DND-41 (cell line): ENCODE data around the gene GRB2.

Experiments used
- ATAC-seq: fragments of 200-7000 bp; cut with Tn5 transposase; 3 replicates; pipeline ENCODE4 v1.9.1; 2021; ENCODE audit warnings: low read depth; ENCODE audit not compliant: insufficient read depth
- DNase-seq: peaks from one replicate; pipeline ENCODE4 v3.0.0-alpha.2; 2020
- H2AFZ ChIP-seq: 2 replicates; pipeline ENCODE4 v1.6.0; 2012; ENCODE audit warnings: low read depth, low read length
- H3K27ac ChIP-seq: 2 replicates; pipeline ENCODE4 v1.5.1; 2012; ENCODE audit warnings: low read length, inconsistent platforms
- H3K27me3 ChIP-seq: fragments of 200-600 bp; sonication (generic); 2 replicates; pipeline ENCODE4 v1.6.0; 2012; ENCODE audit warnings: low read length, mild to moderate bottlenecking, inconsistent platforms; ENCODE audit not compliant: insufficient read depth, poor library complexity
- H3K36me3 ChIP-seq: 2 replicates; pipeline ENCODE4 v1.5.1; 2012; ENCODE audit warnings: low read length, inconsistent platforms; ENCODE audit not compliant: insufficient read depth
- H3K4me1 ChIP-seq: 2 replicates; pipeline ENCODE4 v1.5.1; 2012; ENCODE audit warnings: mild to moderate bottlenecking, low read length; ENCODE audit not compliant: insufficient read depth
- H3K4me2 ChIP-seq: 2 replicates; pipeline ENCODE4 v1.6.0; 2012; ENCODE audit warnings: mild to moderate bottlenecking, moderate library complexity, low read length, inconsistent platforms; ENCODE audit not compliant: insufficient read depth
- H3K4me3 ChIP-seq, 2 experiments: fragments of 200-600 bp in 1 of 2; shearing (Covaris generic) in 1 of 2; 2 replicates each; pipeline ENCODE4 v1.5.1; 2012 to 2016; ENCODE audit warnings: inconsistent platforms in 2 of 2, low read length in 2 of 2, mild to moderate bottlenecking in 2 of 2, low read depth in 1 of 2, moderate library complexity in 1 of 2
- H3K79me2 ChIP-seq: 2 replicates; pipeline ENCODE4 v1.6.0; 2012; ENCODE audit warnings: low read length, inconsistent platforms; ENCODE audit not compliant: insufficient read depth
- H3K9ac ChIP-seq: 2 replicates; pipeline ENCODE4 v1.6.0; 2012; ENCODE audit warnings: low read depth, mild to moderate bottlenecking, inconsistent platforms, low read length, moderate library complexity
- H3K9me3 ChIP-seq: 2 replicates; pipeline ENCODE4 v1.5.1; 2012; ENCODE audit warnings: low read length, moderate library complexity, mild to moderate bottlenecking, inconsistent platforms; ENCODE audit not compliant: insufficient read depth, severe bottlenecking
- H4K20me1 ChIP-seq: 2 replicates; pipeline ENCODE4 v1.6.0; 2012; ENCODE audit warnings: low read length; ENCODE audit not compliant: insufficient read depth
- CTCF ChIP-seq: IDR thresholded peaks from 2 replicates; pipeline ENCODE4 v1.5.1; 2012; ENCODE audit warnings: borderline replicate concordance, low read length, moderate library complexity, mild to moderate bottlenecking; ENCODE audit not compliant: poor library complexity, severe bottlenecking; ENCODE audit errors: extremely low read depth
- EZH2 ChIP-seq: IDR thresholded peaks from 3 replicates; pipeline ENCODE4 v1.6.1; 2012; ENCODE audit warnings: borderline replicate concordance, low read depth, mild to moderate bottlenecking, moderate library complexity, low read length, inconsistent platforms; ENCODE audit not compliant: severe bottlenecking

Gene GRB2

GRCh38 chr17:75307957-75308731 is 97.3 kb downstream of the GRB2 start:
- Histone ChIP-seq H3K4me1 (no peaks in the 10 kb centered on the region), H3K4me2 (no peak overlapping the region), H3K79me2 (no peaks in the 10 kb centered on the region), H3K9ac (no peak overlapping the region), H2AFZ (no peak overlapping the region), H3K36me3 (no peaks in the 10 kb centered on the region), H3K4me3 (no peak overlapping the region), H3K9me3 (no peaks in the 10 kb centered on the region), H4K20me1 (no peaks in the 10 kb centered on the region), H3K27ac (no peak overlapping the region), H3K27me3 (no peaks in the 10 kb centered on the region)
- TF ChIP-seq CTCF (no peak), EZH2 (no peak)
- DNase-seq, result no peak
- ATAC-seq, result 0 out of 3 replicates have a peak, but pooled peaks have one; percentile 7

- DNase-seq (no peak), ATAC-seq (no peak)
- H4K20me1 ChIP-seq, result no peaks in the 10 kb centered on the region
- no peaks in the 10 kb centered on the region for H3K4me1 ChIP-seq
- H3K9ac ChIP-seq, result no peak overlapping the region
- H3K9me3 ChIP-seq, result no peaks in the 10 kb centered on the region
- H2AFZ ChIP-seq, result no peak overlapping the region
- no peak overlapping the region for H3K4me3 ChIP-seq
- no peaks in the 10 kb centered on the region for H3K79me2 ChIP-seq
- H3K4me2 ChIP-seq, result no peak overlapping the region
- H3K27me3 ChIP-seq, result no peaks in the 10 kb centered on the region
- H3K27ac ChIP-seq, result no peak overlapping the region
- H3K36me3 ChIP-seq, result no peaks in the 10 kb centered on the region
- TF ChIP-seq EZH2 (no peak), CTCF (no peak)
Observed at GRCh38 chr17:75301502-75302206, 103.8 kb downstream of the GRB2 start.

GRCh38 chr17:75301049-75301448 is 104.4 kb downstream of the GRB2 start:
- Histone ChIP-seq H3K4me1 (no peaks in the 10 kb centered on the region), H3K79me2 (no peaks in the 10 kb centered on the region), H3K36me3 (no peaks in the 10 kb centered on the region), H4K20me1 (no peaks in the 10 kb centered on the region), H3K4me3 (no peak overlapping the region), H3K27me3 (no peaks in the 10 kb centered on the region), H2AFZ (no peak overlapping the region), H3K4me2 (no peak overlapping the region), H3K9me3 (no peaks in the 10 kb centered on the region), H3K27ac (no peak overlapping the region), H3K9ac (no peak overlapping the region)
- TF ChIP-seq CTCF (no peak), EZH2 (no peak)
- DNase-seq (no peak), ATAC-seq (no peak)
